ENCODE data around the gene PAX1. TPM values are rescaled to one million over a fixed set of nuclear protein-coding genes. Genes with fewer than 3 reads are reported as not detected.

The PAX1 gene
- total RNA-seq, 1 donor from 2014 or later = 2.7 TPM

DNA sequence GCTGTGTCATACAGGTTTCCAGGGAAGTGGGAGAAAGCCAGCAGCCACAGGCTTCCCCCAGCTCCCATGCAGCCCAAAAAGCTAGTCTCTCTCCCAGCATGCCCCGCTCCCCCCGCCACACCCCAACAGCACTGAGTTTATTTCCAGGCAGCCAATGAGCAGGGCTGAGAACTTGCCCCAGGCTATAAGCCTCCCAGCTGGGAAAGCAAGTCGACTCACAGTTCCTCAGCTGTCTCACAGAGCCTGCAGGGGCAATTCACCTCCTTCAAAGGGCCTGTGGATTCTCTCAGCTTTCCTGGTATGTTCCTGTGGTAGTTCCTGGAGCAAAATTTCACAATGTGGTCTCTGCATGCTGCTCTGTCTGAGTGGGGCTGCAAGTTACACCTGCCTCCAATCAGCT lies 34.2 kb downstream of the PAX1 start:
- Mint-ChIP-seq H3K27me3 (peaks cover 4% of the 10 kb centered on the region), H3K4me3 (no peak overlapping the region), H3K9me3 (no peaks in the 10 kb centered on the region), H3K27ac (no peak overlapping the region), H3K4me1 (ENCODE audit: unreplicated experiment) (no peaks in the 10 kb centered on the region), H3K36me3 (no peaks in the 10 kb centered on the region)
- no peak for DNase-seq (ENCODE audit: extremely low spot score, unreplicated experiment)
- TF ChIP-seq, protein P1, sequence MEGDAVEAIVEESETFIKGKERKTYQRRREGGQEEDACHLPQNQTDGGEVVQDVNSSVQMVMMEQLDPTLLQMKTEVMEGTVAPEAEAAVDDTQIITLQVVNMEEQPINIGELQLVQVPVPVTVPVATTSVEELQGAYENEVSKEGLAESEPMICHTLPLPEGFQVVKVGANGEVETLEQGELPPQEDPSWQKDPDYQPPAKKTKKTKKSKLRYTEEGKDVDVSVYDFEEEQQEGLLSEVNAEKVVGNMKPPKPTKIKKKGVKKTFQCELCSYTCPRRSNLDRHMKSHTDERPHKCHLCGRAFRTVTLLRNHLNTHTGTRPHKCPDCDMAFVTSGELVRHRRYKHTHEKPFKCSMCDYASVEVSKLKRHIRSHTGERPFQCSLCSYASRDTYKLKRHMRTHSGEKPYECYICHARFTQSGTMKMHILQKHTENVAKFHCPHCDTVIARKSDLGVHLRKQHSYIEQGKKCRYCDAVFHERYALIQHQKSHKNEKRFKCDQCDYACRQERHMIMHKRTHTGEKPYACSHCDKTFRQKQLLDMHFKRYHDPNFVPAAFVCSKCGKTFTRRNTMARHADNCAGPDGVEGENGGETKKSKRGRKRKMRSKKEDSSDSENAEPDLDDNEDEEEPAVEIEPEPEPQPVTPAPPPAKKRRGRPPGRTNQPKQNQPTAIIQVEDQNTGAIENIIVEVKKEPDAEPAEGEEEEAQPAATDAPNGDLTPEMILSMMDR (conservative IDR thresholded peaks at IDR 0.05) = no peak

DNA sequence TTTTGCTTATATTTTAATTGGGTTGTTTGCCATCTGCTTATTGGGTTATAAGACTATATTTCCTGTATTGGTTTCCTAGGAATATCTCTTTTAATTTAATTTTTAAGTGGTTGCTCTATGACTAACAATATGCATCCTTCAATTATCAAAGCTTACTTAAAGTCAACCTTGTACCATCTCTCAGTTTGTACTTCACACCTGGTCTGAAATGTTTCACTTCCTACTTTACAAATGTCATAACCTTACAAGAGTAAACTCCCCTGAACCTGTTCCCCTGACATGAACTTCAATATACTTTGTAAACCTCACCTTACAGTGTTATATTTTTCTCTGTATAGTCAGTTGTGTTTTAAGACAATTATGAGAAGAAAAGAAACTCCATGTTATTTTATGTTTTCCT lies 35.8 kb downstream of the PAX1 start:
- no peaks in the 10 kb centered on the region for H3K9me3 Mint-ChIP-seq

DNA sequence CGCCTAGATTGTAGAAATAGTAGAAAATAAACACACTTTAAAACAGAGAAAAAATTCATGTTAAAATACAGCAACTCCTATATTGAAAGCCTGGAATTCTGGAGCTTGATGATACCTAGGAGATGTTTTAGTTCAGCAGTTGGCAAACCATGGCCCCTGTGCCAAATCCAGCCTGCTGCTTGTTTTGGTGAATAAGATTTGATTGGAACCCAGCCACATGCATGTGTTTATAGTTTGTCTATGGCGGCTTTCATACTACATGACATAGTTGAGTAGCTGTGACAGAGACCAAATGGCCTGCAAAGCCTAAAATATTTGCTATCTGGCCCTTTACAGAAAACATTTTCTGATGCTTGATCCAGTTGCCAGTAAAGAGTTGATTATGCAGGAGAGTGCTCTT lies 57.2 kb downstream of the PAX1 start:
- Mint-ChIP-seq H3K4me1 (ENCODE audit: unreplicated experiment) (peaks cover 1% of the 10 kb centered on the region), H3K27me3 (peaks cover under 1% of the 10 kb centered on the region)

More for the DNA sequence above, 35.8 kb downstream of the PAX1 start:
- Mint-ChIP-seq H3K4me1 (ENCODE audit: unreplicated experiment) (no peaks in the 10 kb centered on the region), H3K4me3 (no peak overlapping the region), H3K36me3 (no peaks in the 10 kb centered on the region), H3K27me3 (peaks cover 4% of the 10 kb centered on the region), H3K27ac (no peak overlapping the region)
- no peak for DNase-seq (ENCODE audit: extremely low spot score, unreplicated experiment)
- TF ChIP-seq, protein P1 (conservative IDR thresholded peaks at IDR 0.05) = no peak

DNA sequence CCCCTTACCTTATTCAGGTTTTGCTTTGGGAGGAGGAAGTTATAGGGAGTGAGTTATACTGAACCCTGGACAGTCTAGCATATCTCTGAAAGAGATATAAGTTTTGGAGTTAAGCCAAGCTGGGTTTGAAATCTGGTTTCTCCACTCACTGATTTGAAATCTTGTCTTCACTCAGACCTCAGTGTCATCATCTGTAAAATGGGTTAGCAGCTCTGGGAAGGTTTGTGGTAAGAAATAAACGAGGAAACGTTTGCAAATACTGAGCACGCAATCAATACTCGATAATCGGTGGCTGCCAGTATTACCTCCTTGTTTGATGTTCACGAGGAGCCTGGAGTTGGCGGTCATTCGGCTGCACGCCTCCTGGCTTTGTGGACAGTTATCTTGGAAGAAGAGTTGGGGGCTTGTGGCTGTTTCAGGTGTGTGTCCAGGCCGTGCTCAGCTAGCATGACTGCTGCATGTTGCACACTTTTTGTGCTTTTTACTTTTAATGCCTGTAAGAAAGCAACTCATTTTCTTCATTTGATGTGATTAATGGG lies 61.8 kb downstream of the PAX1 start:
- Mint-ChIP-seq H3K27ac (peak overlapping the region; percentile 57), H3K27me3 (peaks cover 5% of the 10 kb centered on the region), H3K4me3 (no peak overlapping the region), H3K36me3 (no peaks in the 10 kb centered on the region), H3K9me3 (no peaks in the 10 kb centered on the region), H3K4me1 (ENCODE audit: unreplicated experiment) (peaks cover 6% of the 10 kb centered on the region)
- DNase-seq (ENCODE audit: extremely low spot score, unreplicated experiment) = no peak
- TF ChIP-seq, protein P1 (conservative IDR thresholded peaks at IDR 0.05) = no peak

More for the DNA sequence above, 57.2 kb downstream of the PAX1 start:
- Mint-ChIP-seq H3K36me3 (no peaks in the 10 kb centered on the region), H3K9me3 (no peaks in the 10 kb centered on the region), H3K4me3 (no peak overlapping the region), H3K27ac (no peak overlapping the region)
- no peak for DNase-seq (ENCODE audit: extremely low spot score, unreplicated experiment)
- TF ChIP-seq, protein P1 (conservative IDR thresholded peaks at IDR 0.05) = no peak

DNA sequence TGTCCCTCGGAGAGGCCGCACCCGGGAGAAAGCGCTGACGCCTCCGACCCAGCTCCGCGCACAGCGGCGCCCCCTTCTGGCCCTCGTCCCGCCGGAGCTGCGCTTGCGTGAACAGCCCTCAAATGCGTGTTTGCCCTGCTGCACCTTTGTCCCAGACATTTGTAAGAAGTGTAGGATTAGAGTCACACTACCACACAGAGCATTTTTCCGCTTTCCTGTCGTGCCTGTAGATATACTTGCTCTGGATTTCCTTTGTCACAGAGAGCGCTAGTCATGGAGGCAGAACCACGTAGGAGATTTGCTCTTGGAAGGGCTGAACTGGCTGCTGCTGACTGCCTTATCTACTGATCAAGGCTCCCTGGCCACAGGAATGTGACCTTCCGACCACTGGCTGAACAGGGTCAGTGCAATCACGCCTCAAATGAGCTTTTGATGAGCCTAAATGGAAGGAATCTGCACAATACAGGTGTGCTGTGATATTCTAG lies 62.3 kb downstream of the PAX1 start:
- H3K36me3 Mint-ChIP-seq = no peaks in the 10 kb centered on the region
- peaks cover 6% of the 10 kb centered on the region for H3K4me1 Mint-ChIP-seq (ENCODE audit: unreplicated experiment)
- TF ChIP-seq, protein P1 (conservative IDR thresholded peaks at IDR 0.05) = peak; percentile 74
- H3K4me3 Mint-ChIP-seq = peak overlapping the region; percentile 83
- peak; percentile 81 for DNase-seq (ENCODE audit: extremely low spot score, unreplicated experiment)
- H3K27me3 Mint-ChIP-seq = peaks cover 5% of the 10 kb centered on the region
- peak overlapping the region; percentile 57 for H3K27ac Mint-ChIP-seq
- no peaks in the 10 kb centered on the region for H3K9me3 Mint-ChIP-seq

Other genes starting within 250 kb of the PAX1 start
- gene NKX2-2, start 191.6 kb upstream of the PAX1 start, total RNA-seq (ENCODE audit: low replicate concordance) = 6.0 and 15.4 TPM in 2 replicates